HepG2 (cell line): Measurements from ENCODE around the gene CFAP100. TPM values are rescaled to one million over a fixed set of nuclear protein-coding genes. Genes with fewer than 3 reads are reported as not detected.
A peak's percentile ranks its signal among the peaks of the same experiment; 100 is the strongest.

ENCODE experiments used
- CBX2 ChIP-seq, 2 experiments: fragments of 200-600 bp in 1 of 2; sonication (generic); formaldehyde crosslinking in 1 of 2; IDR thresholded peaks; 2 replicates each; pipeline versions ENCODE4 v1.7.0 to v1.8.1; 2018 to 2022; ENCODE audit warnings: low read depth in 2 of 2, low read length in 1 of 2, mild to moderate bottlenecking in 1 of 2, missing genetic modification reagents in 1 of 2
- HIVEP1 ChIP-seq: sonication (generic); formaldehyde crosslinking; IDR thresholded peaks from 2 replicates; pipeline ENCODE4 v1.4.0; 2020; ENCODE audit warnings: mild to moderate bottlenecking, missing genetic modification reagents
- RBM39 ChIP-seq: fragments of 200-400 bp; formaldehyde crosslinking; IDR thresholded peaks from one replicate; pipeline ENCODE4 v1.6.1; 2018; ENCODE audit warnings: antibody characterized with exemption, mild to moderate bottlenecking, low read depth, low read length; ENCODE audit not compliant: poor library complexity, severe bottlenecking
- ZFP36 ChIP-seq: fragments of 150-350 bp; IDR thresholded peaks from 2 replicates; pipeline ENCODE4 v1.6.1; 2018; ENCODE audit warnings: borderline replicate concordance, low read length, low read depth; ENCODE audit not compliant: partially characterized antibody
- ZFYVE20 ChIP-seq: sonication (generic); formaldehyde crosslinking; IDR thresholded peaks from 2 replicates; pipeline ENCODE4 v1.8.0; 2023; ENCODE audit warnings: low read depth, mild to moderate bottlenecking, moderate library complexity, missing genetic modification reagents, borderline replicate concordance
- ZNF768 ChIP-seq: sonication (generic); formaldehyde crosslinking; IDR thresholded peaks from 2 replicates; pipeline ENCODE4 v1.4.0; 2020; ENCODE audit warnings: missing genetic modification reagents
- polyA plus RNA-seq, 8 experiments: library from polyadenylated mRNA; depleted of rRNA in 3 of 8; stranded (reverse) in 7 of 8; unstranded in 1 of 8; fragments of >200 nt; fragmentation: Illumina TruSeq in 4 of 8; extraction: Trizol in 4 of 8; gene quantifications; 2 replicates each; pipeline versions ENCODE4 v1.2.1 to v1.2.3, GENCODE V29; 2011 to 2016; ENCODE audit warnings: low read depth in 4 of 8, missing spikeins in 1 of 8, mixed read lengths in 1 of 8; ENCODE audit not compliant: insufficient read depth in 1 of 8
- total RNA-seq, 5 experiments: library from RNA; depleted of rRNA; stranded (reverse); fragments of >200 nt; fragmentation: Illumina TruSeq; extraction: Trizol; gene quantifications; 2 replicates each; pipeline ENCODE4 v1.2.3, GENCODE V29; 2016; ENCODE audit warnings: low read depth in 1 of 5
- TF ChIP-seq, protein P1 (sequence below): sonication (generic); formaldehyde crosslinking; IDR thresholded peaks from 2 replicates; pipeline ENCODE4 v1.4.0; 2020; ENCODE audit warnings: missing genetic modification reagents
- TF ChIP-seq, protein P2 (sequence below): IDR thresholded peaks from 2 replicates; pipeline ENCODE4 v1.6.1; 2012; ENCODE audit warnings: low read depth, low read length, improper control_type of control experiment
- TF ChIP-seq, protein P3 (sequence below): IDR thresholded peaks from 2 replicates; pipeline ENCODE4 v1.6.1; 2016; ENCODE audit warnings: missing compliant biosample characterization, missing genetic modification reagents, borderline replicate concordance
- TF ChIP-seq, protein P4 (sequence below): sonication (generic); formaldehyde crosslinking; conservative IDR thresholded peaks from 2 replicates; pipeline ENCODE4 v1.4.0; 2020; ENCODE audit warnings: mild to moderate bottlenecking, missing genetic modification reagents, moderate library complexity
- TF ChIP-seq, protein P5 (sequence below): sonication (generic); formaldehyde crosslinking; conservative IDR thresholded peaks from 2 replicates; pipeline ENCODE4 v1.4.0; 2020; ENCODE audit warnings: missing genetic modification reagents
- TF ChIP-seq, protein P6 (sequence below): sonication (generic); formaldehyde crosslinking; IDR thresholded peaks from 2 replicates; pipeline ENCODE4 v1.8.0; 2022; ENCODE audit warnings: mild to moderate bottlenecking, missing genetic modification reagents, moderate library complexity

CFAP100 gene
- total and polyA plus RNA-seq, 2 of the 13 experiments (the other 11 are each of a cell fraction or from before 2014, with no cell fraction given), result 0.32 TPM; not detected in 1

DNA sequence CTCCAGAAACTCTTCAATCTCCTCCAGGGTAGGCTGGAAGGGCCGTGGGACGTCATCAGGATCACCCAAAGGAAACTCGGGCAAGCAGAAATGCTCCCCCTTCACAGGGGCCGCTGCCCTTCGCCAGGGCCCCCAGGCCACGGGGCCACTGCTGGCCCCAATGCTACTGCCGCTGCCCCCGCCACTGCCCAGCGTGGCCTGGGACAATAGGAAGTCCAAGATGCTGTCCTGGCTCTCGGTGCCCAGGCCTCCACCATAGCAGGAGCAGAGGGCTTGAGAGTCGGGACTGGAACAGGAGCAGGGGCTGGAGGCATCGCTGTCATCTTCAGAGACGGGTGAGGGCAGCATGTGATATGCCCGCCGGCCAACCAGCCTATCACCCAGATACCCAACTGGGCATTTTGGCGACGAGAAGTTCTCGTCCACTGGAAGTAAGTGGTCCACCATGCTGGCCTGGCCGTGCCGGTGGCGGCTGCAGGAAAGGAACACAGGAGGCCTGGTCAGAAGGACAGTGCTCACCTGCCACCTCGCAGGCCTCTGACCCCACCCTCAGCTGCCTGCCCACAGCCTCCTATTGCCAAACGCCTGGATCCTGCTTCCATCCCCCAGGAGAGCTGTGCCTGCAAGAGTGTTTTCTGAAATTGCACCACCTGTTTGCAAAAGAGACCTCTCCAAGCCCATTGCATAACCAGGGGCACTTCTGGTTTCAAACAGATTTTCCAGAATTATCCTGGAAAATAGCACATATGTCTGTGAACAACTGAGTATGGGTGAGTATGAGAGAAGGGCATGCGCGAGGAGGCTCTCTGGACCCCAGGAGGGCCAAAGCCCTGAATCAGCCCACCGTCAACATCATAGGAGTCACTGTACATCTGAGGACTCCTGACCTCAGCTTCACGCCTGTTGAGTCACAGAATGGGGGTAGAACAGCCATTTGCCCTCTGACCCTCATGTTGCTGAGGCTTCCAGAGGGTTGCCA is 41.9 kb upstream of the CFAP100 start (continued):
- TF ChIP-seq ZFYVE20 (CRISPR knock-in tag) (no peak), ZNF768 (CRISPR knock-in tag) (no peak), CBX2 (IDR thresholded peaks at IDR 0.05; ENCODE audit: low read depth, low read length) (no peak), CBX2 (CRISPR knock-in tag; IDR thresholded peaks at IDR 0.05; ENCODE audit: low read depth) (no peak), ZFP36 (no peak), RBM39 (no peak), HIVEP1 (0 out of 2 replicates have a peak, but pooled peaks have one; percentile 22)
- TF ChIP-seq, protein P1, sequence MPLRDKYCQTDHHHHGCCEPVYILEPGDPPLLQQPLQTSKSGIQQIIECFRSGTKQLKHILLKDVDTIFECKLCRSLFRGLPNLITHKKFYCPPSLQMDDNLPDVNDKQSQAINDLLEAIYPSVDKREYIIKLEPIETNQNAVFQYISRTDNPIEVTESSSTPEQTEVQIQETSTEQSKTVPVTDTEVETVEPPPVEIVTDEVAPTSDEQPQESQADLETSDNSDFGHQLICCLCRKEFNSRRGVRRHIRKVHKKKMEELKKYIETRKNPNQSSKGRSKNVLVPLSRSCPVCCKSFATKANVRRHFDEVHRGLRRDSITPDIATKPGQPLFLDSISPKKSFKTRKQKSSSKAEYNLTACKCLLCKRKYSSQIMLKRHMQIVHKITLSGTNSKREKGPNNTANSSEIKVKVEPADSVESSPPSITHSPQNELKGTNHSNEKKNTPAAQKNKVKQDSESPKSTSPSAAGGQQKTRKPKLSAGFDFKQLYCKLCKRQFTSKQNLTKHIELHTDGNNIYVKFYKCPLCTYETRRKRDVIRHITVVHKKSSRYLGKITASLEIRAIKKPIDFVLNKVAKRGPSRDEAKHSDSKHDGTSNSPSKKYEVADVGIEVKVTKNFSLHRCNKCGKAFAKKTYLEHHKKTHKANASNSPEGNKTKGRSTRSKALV (CRISPR knock-in tag), result 0 out of 2 replicates have a peak, but pooled peaks have one; percentile 11
- TF ChIP-seq, protein P2, sequence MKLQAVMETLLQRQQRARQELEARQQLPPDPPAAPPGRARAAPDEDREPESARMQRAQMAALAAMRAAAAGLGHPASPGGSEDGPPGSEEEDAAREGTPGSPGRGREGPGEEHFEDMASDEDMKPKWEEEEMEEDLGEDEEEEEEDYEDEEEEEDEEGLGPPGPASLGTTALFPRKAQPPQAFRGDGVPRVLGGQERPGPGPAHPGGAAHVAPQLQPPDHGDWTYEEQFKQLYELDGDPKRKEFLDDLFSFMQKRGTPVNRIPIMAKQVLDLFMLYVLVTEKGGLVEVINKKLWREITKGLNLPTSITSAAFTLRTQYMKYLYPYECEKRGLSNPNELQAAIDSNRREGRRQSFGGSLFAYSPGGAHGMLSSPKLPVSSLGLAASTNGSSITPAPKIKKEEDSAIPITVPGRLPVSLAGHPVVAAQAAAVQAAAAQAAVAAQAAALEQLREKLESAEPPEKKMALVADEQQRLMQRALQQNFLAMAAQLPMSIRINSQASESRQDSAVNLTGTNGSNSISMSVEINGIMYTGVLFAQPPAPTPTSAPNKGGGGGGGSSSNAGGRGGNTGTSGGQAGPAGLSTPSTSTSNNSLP, result 0 out of 2 replicates have a peak, but pooled peaks have one; percentile 25
- TF ChIP-seq, protein P3, sequence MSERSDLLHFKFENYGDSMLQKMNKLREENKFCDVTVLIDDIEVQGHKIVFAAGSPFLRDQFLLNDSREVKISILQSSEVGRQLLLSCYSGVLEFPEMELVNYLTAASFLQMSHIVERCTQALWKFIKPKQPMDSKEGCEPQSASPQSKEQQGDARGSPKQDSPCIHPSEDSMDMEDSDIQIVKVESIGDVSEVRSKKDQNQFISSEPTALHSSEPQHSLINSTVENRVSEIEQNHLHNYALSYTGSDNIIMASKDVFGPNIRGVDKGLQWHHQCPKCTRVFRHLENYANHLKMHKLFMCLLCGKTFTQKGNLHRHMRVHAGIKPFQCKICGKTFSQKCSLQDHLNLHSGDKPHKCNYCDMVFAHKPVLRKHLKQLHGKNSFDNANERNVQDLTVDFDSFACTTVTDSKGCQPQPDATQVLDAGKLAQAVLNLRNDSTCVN (CRISPR knock-in tag), result no peak
- TF ChIP-seq, protein P4, sequence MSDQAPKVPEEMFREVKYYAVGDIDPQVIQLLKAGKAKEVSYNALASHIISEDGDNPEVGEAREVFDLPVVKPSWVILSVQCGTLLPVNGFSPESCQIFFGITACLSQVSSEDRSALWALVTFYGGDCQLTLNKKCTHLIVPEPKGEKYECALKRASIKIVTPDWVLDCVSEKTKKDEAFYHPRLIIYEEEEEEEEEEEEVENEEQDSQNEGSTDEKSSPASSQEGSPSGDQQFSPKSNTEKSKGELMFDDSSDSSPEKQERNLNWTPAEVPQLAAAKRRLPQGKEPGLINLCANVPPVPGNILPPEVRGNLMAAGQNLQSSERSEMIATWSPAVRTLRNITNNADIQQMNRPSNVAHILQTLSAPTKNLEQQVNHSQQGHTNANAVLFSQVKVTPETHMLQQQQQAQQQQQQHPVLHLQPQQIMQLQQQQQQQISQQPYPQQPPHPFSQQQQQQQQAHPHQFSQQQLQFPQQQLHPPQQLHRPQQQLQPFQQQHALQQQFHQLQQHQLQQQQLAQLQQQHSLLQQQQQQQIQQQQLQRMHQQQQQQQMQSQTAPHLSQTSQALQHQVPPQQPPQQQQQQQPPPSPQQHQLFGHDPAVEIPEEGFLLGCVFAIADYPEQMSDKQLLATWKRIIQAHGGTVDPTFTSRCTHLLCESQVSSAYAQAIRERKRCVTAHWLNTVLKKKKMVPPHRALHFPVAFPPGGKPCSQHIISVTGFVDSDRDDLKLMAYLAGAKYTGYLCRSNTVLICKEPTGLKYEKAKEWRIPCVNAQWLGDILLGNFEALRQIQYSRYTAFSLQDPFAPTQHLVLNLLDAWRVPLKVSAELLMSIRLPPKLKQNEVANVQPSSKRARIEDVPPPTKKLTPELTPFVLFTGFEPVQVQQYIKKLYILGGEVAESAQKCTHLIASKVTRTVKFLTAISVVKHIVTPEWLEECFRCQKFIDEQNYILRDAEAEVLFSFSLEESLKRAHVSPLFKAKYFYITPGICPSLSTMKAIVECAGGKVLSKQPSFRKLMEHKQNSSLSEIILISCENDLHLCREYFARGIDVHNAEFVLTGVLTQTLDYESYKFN (CRISPR knock-in tag), result peak; percentile 55
- TF ChIP-seq, protein P5, sequence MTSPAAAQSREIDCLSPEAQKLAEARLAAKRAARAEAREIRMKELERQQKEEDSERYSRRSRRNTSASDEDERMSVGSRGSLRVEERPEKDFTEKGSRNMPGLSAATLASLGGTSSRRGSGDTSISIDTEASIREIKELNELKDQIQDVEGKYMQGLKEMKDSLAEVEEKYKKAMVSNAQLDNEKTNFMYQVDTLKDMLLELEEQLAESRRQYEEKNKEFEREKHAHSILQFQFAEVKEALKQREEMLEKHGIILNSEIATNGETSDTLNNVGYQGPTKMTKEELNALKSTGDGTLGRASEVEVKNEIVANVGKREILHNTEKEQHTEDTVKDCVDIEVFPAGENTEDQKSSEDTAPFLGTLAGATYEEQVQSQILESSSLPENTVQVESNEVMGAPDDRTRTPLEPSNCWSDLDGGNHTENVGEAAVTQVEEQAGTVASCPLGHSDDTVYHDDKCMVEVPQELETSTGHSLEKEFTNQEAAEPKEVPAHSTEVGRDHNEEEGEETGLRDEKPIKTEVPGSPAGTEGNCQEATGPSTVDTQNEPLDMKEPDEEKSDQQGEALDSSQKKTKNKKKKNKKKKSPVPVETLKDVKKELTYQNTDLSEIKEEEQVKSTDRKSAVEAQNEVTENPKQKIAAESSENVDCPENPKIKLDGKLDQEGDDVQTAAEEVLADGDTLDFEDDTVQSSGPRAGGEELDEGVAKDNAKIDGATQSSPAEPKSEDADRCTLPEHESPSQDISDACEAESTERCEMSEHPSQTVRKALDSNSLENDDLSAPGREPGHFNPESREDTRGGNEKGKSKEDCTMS (CRISPR knock-in tag), result no peak
- TF ChIP-seq, protein P6, sequence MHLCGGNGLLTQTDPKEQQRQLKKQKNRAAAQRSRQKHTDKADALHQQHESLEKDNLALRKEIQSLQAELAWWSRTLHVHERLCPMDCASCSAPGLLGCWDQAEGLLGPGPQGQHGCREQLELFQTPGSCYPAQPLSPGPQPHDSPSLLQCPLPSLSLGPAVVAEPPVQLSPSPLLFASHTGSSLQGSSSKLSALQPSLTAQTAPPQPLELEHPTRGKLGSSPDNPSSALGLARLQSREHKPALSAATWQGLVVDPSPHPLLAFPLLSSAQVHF (CRISPR knock-in tag), result no peak
